SK-MEL-5 (cell line): Measurements from ENCODE around the gene SNAI3. TPM values are rescaled to one million over a fixed set of nuclear protein-coding genes. Genes with fewer than 3 reads are reported as not detected.

Experiments
- DNase-seq: peaks from one replicate; pipeline ENCODE4 v3.0.0-alpha.2; 2016; ENCODE audit warnings: low read depth, low spot score
- in situ Hi-C: cut with HindIII; loops from 2 replicates; pipeline ENCODE4 v1.10.0; 2016; ENCODE audit warnings: low sequenced_read_pairs, high pct_unique_total_duplicates, low pct_unique_long_range_greater_than_20kb
- total RNA-seq: library from RNA; depleted of rRNA; stranded (reverse); fragments of >200 nt; shearing (Covaris generic); gene quantifications from 2 replicates; pipeline ENCODE4 v1.2.3, GENCODE V29; 2014

Gene SNAI3
- total RNA-seq, 1 experiment from 2014 or later = not detected

DNA sequence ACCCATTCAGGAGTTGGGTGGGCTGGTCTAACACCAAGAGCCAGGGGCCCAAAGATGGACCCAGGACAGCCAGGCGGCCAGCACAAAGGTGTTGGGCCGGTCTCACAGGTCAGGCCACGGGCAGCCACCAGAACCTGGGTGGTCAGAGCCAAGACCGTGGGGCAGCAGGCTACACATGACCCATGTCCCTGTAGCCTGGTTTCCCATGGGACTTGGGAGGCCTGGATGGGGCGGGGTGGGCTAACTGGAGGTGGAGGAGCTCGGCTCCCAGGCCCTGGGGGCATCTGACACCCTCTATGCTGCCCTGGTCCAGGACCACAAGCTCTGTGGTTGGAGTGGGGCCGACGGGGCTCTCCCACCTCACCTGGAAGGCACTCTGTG lies 37.2 kb upstream of the SNAI3 start:
- in situ Hi-C loops = no loop called here
- DNase-seq = no peak

DNA sequence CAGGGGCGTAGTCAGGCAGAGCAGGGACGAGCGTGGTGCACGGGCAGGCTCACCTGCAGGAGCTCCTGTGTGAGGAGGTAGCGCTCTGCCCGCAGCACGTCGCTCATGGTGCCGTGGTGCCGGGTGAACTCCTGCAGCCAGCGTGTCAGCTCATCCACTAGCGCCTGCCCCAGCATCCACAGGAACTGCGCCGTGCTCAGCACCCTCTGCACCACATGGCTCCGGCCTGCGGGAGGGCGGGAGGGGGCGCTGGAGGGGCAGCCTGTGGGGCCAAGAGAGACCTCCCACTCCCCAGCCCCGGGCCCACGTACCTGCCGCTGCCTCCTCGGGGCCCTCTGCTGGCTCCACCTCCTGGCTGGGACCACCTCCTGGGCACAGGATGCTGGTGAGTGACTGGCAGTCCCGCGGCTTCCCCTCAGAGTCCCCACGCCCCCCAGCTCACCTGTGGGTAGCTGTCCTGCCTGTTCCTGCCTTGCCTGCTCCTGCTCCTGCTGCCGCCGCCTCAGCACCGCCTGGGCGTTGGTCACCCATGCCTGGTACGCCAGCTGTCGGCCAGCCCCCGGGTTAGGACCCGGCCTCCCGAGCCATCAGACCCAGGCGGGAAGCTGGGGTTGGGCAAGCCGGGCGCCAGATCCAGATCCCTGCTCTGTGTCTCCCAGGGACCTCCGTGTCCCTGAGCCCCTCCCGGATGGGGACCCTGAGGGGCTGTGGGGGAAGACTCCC lies 36.6 kb upstream of the SNAI3 start:
- in situ Hi-C loops = no loop called here
- no peak for DNase-seq

DNA sequence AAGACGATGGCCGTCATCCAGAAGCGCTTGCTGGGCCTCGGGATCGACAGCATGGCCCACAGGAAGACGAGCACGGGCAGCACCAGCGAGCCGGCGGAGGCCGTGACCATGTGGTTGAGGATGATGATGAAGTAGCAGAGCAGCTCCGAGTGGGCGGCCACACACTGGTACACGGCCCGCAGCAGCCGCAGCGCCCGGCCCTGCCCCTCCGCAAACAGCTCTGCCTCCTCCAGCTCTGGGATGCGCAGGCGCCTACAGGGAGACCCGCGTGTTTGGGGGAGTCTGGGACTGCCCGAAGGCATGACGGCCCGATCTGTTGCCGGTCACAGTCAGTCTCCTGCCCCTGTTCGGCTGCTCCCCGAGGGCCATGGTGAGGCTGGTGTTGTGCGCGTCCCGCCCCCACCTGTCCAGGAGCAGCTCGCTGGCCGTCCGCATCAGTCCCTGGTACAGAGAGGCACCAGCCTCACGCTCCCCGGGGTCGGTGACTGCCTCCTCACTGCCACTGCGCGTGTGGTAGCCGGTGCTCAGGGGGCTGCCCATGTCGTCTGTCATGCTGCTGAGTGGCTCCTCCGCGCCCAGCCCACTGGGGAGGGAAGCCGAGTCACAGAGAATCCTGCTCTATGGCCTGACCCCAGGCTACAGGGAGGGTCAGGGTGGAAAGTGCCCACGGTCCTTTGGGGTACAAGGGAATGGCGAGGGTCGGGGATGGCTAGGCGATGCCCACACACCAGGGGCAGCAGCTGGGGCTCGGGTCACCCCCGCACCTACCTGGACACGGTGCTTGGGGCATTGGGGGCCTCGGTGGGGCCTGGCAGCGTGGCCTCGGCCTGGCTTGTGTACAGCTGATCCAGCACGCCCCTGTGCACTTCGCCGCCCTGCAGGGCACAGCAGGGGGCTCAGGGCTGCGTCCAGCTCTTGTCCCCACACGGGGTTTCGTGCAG lies 35.8 kb upstream of the SNAI3 start:
- in situ Hi-C loops = no loop called here
- no peak for DNase-seq

DNA sequence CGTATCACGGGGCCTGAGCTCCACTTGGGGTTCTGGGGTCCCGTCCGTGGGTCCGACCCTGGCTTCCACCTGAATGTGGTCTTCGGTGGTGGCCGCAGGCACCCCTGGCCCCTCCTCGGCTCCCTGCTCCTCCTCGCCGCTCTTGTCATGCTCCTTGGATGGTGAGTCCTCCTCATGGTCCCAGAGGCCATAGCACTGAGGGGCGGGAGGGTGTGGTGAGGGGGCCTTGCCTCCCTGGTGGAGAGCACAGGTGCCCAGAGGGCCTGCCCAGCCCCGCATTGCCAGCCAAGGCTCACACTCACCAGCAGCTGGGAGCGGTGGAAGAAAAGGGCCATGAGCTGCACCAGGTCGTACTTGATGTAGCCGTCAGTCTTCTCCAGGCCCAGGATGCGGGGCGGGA lies 34.9 kb upstream of the SNAI3 start:
- in situ Hi-C loops = no loop called here
- DNase-seq = no peak

DNA sequence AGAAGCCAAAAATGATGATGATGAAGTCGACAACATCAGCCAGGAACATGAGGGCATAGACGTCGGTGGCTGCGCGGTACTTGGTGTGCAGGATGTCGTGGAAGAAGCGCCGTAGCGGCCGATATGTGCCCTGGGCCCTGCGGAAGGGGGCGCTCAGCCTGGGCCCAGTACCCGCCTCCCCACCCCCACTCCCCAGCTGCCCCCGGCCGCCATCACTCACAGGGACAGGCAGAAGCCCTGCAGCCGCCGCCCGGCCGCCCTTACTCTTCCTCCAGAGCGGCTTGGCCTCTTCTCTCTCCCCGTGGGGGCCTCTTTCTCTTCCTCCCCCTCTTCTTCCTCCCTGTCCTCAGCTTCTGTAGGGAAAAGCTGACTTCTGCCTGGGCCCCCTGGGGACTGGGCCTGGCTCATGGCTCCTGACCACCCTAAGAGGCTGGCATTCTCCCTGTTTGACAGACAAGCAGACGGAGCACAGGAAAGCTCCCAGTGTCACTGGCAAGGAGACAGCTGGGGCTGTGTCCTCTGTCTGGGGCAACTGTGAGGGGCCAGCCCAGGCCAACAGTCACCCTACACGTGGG lies 34.2 kb upstream of the SNAI3 start:
- DNase-seq = no peak
- in situ Hi-C loops = no loop called here

DNA sequence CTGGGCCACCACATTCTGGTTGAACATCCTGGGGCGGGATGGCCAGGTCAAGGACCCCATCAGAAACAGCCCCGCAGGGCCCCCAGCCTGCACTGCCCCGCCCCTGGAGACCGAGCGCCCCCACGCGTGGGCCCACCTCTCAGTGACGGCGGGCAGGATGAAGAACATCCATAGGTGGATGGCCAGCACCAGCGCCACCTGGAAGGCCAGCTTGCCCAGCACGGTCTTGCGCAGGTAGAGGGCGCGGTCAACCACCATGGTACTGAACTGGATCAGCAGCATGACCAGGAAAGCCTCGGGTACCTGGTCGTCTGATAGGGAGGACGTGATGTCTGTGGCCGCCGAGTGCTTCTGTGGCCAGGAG lies 33.6 kb upstream of the SNAI3 start:
- in situ Hi-C loops = no loop called here
- no peak for DNase-seq

DNA sequence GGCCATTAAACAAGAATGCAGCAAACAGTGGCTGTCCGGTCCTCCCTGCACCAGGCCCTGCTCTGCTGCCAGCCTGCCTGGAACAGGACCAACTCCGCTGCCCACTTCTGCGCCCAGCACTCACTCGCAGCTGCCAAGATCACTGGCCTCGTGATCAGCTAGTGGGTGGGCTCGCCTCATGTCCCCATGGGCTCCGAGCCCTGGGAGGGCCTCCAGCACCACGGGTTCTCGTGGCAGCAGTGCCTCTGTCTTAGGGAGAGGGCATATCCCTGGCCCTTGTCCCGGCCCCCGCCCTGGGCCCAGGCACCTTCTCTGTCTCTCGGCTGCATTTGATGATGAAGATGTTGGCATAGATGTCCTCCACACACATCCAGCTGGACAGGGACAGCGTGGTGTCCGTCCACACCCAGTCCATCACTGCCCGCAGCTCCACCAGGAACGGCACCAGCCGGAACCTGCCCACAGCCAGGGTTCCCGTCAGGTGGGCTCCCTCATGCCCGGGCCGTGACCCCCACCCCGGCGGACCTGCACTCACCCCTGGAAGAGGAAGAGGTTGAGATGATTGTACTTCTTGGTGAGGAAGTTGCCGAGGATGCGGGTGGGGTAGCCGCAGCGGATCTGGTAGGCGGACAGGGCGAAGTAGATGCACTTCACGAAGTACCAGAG lies 33.1 kb upstream of the SNAI3 start:
- in situ Hi-C loops = no loop called here
- no peak for DNase-seq

DNA sequence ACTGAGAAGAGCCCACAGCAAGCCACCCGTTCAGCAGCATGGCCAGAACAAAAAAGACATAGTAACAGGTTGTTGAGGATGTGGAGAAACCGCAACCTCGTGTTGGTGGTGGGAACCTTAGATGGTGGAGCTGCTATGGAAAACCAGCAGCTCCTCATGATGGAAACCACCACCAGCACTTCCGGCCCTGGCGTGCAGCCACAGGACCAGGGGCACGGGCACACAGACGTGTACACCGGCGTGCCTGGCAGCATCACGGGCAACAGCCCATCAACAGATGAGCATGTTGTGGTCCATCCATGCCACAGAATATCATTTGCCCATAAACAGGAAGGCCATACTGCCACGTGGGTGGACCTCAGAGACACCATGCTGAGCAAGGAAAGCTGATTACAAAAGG lies 31.9 kb upstream of the SNAI3 start:
- in situ Hi-C loops = no loop called here

DNA sequence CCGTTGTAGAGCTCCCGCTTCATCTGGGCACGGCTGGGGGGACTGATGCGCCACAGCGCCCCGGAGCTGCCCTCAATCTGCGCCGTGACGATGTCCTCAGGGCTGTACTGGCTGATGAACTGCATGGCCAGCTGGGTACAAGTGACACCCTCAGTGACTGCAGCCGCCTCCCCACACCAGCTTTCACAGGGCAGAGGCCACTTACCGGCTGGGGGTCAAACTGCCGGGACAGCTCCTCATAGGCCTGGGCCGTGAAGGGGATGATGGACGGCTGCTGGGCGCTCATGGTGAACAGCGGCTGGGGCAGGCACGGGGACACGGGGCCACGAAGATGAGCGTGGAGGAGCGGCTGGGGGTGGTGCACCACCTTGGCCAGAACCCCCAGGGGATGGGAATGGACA lies 30.3 kb upstream of the SNAI3 start:
- DNase-seq = no peak
- in situ Hi-C loops = no loop called here

More for the DNA sequence above, 31.9 kb upstream of the SNAI3 start:
- no peak for DNase-seq

DNA sequence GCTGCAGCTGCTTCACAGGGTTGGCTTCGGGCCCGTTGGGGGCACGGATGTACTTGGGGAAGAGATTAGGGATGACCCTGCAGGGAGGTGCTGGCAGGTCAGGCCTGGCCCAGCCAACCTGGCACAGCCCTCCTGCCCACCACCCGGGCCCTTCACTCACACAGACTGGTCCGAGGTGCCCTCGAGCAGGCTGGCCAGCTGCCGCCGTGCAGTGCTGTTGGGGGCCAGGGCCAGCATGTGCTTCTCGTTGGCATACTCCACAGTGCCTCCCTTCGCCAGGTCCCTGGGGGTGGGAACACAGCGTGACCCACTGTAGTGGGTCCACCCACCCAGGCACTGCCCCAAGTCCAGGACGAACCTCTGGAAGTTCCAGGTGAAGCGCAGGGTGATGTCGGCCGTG lies 29.9 kb upstream of the SNAI3 start:
- DNase-seq = no peak
- in situ Hi-C loops = no loop called here

DNA sequence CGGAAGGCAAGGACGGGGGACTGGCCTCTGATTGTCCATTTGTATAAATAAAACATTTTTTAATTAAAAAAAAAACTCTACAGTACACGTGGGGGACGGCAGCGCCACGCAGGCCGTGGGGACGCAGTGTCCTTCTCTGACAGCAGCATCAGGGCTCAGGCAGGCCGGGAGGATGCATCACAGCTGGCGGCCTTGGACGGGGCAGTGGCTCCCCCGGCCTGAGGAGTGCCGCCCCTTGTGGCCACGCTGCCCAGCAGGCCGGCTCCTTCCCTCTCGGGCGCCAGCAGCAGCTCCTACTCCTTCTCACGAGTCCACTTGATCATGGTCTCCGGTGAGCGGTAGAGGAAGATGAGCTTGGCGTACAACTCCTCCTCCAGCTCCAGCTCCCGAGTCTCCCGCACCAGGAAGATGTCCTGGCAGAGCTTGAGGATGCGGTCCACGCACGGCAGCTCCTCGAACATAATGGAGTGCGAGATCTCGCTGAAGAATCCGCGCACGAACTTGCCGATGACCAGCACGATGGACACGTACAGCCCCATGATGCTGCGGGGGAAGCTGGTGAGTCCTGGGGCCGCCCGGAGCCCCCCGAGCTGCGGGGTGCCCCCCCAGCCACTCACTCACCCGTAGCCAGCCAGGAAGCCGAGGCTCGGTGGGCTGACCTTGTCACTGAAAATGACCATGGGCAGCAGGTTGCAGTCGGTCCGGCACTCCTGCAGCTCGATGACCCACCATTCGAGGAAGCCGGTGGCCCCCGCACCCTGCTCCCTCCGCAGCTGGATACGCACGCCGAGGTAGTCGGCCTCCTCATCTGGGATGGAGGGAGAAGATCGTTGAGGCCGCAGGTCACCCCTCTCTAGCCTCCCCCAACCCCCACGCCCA lies 29.2 kb upstream of the SNAI3 start:
- no peak for DNase-seq
- in situ Hi-C loops = no loop called here

DNA sequence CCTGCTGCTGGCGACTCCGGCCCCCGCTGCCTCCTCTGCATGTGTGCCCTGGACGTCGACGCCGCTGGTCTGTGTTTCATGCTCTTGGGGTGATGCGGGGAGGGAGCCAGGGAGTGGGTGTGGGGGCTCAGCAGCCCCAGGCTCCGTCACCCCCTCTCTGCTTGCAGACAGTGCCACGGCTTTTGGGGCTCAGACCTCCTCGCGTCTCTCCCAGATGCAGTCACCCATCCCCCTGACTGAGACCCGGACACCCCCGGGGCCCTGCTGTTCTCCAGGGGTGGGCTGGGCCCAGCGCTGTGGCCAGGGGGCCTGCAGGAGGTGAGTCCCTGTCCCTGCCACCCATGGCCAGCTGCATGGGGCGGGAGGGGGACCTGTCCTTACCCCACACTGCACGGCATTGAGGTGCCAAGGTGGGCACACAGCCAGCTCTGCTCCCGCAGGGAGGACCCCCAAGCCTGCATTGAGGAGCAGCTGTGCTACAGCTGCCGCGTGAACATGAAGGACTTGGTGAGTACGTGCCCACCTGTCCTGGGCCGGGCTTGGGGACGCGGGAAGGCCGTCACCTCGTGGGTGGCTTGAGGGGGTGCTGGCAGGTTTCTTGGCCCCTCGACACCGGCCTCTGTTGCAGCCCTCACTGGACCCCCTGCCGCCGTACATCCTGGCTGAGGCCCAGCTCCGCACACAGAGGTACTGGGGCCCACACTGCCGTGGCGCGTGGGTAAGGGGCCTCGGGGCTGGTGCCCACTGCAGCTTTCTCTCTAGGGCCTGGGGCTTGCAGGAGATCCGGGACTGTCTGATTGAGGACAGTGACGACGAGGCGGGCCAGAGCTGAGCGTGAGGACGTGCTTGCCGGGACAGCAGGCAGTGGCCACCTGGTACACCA lies 28.4 kb upstream of the SNAI3 start:
- in situ Hi-C loops = no loop called here
- no peak for DNase-seq

DNA sequence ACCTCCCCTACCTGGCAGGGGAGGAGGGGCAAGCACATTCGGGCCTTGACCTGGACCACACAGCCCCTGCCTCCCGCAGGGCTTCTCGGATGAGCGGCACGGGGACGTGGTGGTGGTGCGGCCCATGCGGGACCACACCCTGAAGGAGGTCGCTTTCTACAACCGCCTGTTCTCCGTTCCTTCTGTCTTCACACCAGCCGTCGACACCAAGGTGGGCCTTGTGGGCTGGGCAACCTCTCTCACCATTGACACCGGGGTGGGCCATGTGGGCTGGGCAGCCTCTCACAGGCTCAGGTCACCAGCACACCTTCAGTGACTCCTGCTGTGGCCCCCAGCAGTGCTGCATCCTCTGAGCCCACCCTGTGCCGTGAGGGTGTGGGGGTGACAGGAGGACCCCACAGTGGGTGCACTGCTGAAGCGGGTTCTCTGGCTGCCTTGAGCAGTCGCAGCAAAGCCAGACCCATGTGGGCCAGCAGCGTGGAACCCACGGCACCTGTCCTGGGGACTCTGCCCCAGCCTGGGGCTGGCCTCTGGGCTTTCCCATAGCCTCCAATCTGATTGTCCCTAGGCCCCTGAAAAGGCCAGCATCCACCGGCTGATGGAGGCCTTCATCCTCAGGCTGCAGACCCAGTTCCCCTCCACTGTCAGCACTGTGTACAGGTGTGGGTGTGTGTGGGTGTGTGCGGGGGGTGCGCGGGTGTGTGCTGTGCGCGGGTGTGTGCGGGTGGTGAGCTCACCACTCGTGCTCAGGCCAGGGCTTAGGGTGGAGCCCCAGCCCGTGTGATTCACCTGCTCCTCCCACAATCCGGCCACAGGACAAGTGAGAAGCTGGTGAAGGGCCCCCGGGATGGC lies 27.5 kb upstream of the SNAI3 start:
- no peak for DNase-seq
- in situ Hi-C loops = no loop called here

DNA sequence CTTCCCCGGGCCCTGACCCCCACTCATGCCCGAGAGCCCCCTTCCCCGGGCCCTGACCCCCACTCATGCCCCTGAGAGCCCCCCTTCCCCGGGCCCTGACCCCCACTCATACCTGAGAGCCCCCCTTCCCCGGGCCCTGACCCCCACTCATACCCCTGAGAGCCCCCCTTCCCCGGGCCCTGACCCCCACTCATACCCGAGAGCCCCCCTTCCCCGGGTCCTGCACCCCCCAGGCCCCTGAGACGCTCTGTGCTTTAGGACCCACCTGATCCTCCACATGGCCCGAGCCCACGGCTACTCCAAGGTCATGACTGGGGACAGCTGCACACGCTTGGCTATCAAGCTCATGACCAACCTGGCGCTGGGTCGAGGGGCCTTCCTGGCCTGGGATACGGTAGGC lies 26.7 kb upstream of the SNAI3 start:
- in situ Hi-C loops = no loop called here
- no peak for DNase-seq

DNA sequence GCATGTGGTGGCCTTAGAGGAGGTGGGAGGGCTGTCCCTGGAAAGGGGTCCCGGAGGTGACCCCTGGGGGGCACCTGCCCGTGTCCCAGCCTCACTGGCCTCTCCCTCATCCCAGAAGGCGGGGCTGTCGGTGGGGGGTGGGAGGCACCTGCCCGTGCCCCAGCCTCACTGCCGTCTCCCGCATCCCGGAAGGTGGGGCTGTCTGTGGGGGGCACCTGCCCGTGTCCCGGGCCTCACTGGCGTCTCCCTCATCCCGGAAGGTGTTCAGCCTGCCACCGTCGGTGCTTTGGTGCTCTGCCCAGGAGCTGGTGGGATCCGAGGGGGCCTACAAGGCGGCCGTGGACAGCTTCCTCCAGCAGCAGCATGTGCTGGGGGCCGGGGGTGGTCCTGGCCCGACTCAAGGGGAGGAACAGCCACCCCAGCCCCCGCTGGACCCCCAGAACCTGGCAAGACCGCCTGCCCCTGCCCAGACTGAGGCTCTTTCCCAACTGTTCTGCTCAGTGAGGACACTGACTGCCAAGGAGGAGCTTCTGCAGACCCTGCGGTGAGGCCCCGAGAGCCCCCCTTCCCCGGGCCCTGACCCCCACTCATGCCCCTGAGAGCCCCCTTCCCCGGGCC lies 26.2 kb upstream of the SNAI3 start:
- in situ Hi-C loops = no loop called here
- no peak for DNase-seq
